ENCODE measurements around the gene KHDC1.
A peak's percentile ranks its signal among the peaks of the same experiment; 100 is the strongest.

Gene KHDC1

DNA sequence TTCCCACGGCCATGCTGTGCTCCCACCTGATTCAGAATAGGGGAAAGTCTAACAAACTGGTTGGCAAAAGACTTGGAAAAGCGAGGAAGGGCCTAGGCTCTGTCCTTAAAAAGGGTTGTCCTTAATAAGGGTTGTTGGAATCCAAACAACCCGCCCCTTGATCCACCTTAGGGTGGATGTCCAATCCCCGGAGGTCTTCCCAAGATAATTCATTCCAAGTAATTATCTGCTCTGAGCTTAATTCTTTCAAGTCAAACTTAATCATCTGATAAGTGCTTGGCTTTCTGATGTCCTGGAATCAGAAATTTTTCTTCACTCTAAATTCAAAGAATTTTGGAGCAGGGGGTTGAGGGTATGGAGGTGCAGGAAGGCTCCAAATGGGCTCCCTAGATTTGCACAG, 37.6 kb downstream of the KHDC1 start, which contains the start of gene KHDC1L (continued):
- TF ChIP-seq SALL2 (tag by site-specific recombination; IDR thresholded peaks at IDR 0.05; ENCODE audit: borderline replicate concordance) = no peak
- TF ChIP-seq, protein P1, sequence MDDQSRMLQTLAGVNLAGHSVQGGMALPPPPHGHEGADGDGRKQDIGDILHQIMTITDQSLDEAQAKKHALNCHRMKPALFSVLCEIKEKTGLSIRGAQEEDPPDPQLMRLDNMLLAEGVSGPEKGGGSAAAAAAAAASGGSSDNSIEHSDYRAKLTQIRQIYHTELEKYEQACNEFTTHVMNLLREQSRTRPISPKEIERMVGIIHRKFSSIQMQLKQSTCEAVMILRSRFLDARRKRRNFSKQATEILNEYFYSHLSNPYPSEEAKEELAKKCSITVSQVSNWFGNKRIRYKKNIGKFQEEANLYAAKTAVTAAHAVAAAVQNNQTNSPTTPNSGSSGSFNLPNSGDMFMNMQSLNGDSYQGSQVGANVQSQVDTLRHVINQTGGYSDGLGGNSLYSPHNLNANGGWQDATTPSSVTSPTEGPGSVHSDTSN (CRISPR knock-in tag; IDR thresholded peaks at IDR 0.05) = no peak
- TF ChIP-seq ZNF621 (tag by site-specific recombination; IDR thresholded peaks at IDR 0.05) = no peak
- TF ChIP-seq REPIN1 (tag by site-specific recombination; IDR thresholded peaks at IDR 0.05; ENCODE audit: low read depth) = no peak

DNA sequence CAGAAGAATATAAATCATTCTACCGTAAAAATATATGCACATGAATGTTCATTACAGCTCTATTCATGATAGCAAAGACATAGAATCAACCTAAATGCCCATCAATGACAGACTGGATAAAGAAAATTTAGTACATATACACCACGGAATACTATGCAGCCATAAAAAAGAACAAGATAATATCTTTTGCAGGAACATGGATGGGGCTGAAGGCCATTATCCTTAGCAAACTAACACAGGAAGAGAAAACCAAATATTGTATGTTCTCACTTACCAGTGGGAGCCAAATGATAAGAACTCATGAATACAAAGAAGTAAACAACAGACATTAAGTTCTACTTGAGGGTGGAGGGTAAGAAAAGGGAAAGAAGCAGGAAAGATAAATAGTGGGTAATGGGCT, 46.1 kb downstream of the KHDC1 start:
- H3K36me3 ChIP-seq (ENCODE audit: control insufficient read depth in 2 of 2, insufficient read depth in 1 of 2, low read length in 2 of 2) = no peaks in the 10 kb centered on the region; a peak in 1 of 3 replicates
- TF ChIP-seq KLF10 (tag by site-specific recombination; IDR thresholded peaks at IDR 0.05) (no peak), ZNF311 (tag by site-specific recombination; IDR thresholded peaks at IDR 0.05; ENCODE audit: borderline replicate concordance) (no peak), ZIC2 (tag by site-specific recombination; IDR thresholded peaks at IDR 0.05) (no peak), ZNF76 (tag by site-specific recombination; IDR thresholded peaks at IDR 0.05; ENCODE audit: borderline replicate concordance, low read depth) (no peak), GLI2 (tag by site-specific recombination; IDR thresholded peaks at IDR 0.05; ENCODE audit: borderline replicate concordance, low read depth) (no peak), ZNF423 (tag by site-specific recombination; IDR thresholded peaks at IDR 0.05) (no peak), ZNF146 (tag by site-specific recombination; IDR thresholded peaks at IDR 0.05) (peak; percentile 79)
- TF ChIP-seq, protein P2, sequence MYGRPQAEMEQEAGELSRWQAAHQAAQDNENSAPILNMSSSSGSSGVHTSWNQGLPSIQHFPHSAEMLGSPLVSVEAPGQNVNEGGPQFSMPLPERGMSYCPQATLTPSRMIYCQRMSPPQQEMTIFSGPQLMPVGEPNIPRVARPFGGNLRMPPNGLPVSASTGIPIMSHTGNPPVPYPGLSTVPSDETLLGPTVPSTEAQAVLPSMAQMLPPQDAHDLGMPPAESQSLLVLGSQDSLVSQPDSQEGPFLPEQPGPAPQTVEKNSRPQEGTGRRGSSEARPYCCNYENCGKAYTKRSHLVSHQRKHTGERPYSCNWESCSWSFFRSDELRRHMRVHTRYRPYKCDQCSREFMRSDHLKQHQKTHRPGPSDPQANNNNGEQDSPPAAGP (tag by site-specific recombination; IDR thresholded peaks at IDR 0.05) = no peak
- ChIA-PET CTCF (interaction anchor here (0.6 to 1.3 kb wide), 3 partner anchors 14 to 805 kb away, joined by 3 to 4 read pairs (median 4); no protein-coding TSS in a partner anchor), POLR2A (no interaction called here)
- no peak overlapping the region for H3K27ac ChIP-seq (ENCODE audit: extremely low read depth, low read depth, low read length)
- H3K9me3 ChIP-seq (ENCODE audit: control insufficient read depth, insufficient read depth, low read depth, low read length) = no peaks in the 10 kb centered on the region
- no peaks in the 10 kb centered on the region for H3K4me1 ChIP-seq (ENCODE audit: control insufficient read depth, insufficient read depth, low read length)
- no peak overlapping the region for H3K4me3 ChIP-seq (ENCODE audit: low read depth, low read length)

DNA sequence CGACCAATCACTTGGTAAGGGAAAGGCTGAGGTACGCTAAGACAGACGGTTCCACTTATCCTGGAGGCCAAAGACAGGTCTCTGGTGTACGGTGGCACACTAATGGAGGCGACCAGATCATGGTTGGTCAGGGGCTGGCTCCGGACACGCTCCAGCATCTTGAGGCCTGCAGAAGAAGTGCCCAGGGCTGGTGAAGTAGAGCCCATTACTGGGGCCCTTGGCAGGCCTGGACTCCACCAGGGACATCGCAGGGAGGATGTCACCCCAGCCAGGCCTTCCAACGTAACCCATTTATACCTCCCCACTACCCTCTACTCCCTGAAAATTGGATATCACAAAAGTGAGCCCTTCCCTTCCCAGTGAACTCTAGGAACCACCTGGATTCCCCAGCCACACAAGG, 53.9 kb downstream of the KHDC1 start:
- CTCF ChIA-PET = interaction anchor here (0.6 kb wide), 1 partner anchor 752 kb away, joined by 4 read pairs; no protein-coding TSS in a partner anchor
- Histone ChIP-seq H3K9me3 (ENCODE audit: control insufficient read depth, insufficient read depth, low read depth, low read length) (no peaks in the 10 kb centered on the region), H3K4me1 (ENCODE audit: control insufficient read depth, insufficient read depth, low read length) (no peaks in the 10 kb centered on the region), H3K4me3 (ENCODE audit: low read depth, low read length) (no peak overlapping the region), H3K36me3 (ENCODE audit: control insufficient read depth in 2 of 2, insufficient read depth in 1 of 2, low read length in 2 of 2) (no peaks in the 10 kb centered on the region), H3K27ac (ENCODE audit: extremely low read depth, low read depth, low read length) (no peak overlapping the region)
- POLR2A ChIA-PET = no interaction called here
- TF ChIP-seq SCRT1 (tag by site-specific recombination; IDR thresholded peaks at IDR 0.05; ENCODE audit: borderline replicate concordance) (no peak), ZNF366 (tag by site-specific recombination; conservative IDR thresholded peaks at IDR 0.05) (no peak), ZNF423 (tag by site-specific recombination; IDR thresholded peaks at IDR 0.05) (no peak)
- TF ChIP-seq, protein P3, sequence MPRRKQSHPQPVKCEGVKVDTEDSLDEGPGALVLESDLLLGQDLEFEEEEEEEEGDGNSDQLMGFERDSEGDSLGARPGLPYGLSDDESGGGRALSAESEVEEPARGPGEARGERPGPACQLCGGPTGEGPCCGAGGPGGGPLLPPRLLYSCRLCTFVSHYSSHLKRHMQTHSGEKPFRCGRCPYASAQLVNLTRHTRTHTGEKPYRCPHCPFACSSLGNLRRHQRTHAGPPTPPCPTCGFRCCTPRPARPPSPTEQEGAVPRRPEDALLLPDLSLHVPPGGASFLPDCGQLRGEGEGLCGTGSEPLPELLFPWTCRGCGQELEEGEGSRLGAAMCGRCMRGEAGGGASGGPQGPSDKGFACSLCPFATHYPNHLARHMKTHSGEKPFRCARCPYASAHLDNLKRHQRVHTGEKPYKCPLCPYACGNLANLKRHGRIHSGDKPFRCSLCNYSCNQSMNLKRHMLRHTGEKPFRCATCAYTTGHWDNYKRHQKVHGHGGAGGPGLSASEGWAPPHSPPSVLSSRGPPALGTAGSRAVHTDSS (tag by site-specific recombination; IDR thresholded peaks at IDR 0.05) = no peak

DNA sequence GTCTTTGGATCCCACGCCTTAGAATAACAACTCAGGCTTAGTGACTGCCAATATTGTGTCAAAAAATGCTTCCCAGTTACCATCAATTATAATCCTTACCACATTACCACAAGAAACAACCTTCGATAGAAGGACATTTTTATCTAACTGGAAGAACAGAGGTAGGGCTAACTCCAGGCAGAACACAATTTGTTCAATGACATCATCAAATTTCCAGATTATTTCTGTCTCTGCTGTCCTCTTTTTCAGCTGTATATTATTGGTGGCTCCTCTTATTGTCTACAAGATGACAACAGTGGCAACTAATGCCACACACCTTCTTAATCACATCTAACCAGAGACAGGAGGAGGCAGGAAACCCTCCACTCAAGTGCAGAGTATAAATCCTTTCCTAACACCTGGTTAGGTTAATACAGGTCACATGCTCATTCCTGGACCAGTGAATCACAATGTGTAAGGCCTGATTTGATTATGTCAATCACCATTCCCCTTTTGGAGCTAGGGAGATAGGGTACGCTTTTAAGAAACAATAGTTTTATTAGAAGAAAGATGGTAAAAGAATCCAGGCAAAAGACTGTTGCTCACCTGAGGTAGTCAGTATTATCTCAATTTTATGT, 55.7 kb downstream of the KHDC1 start:
- POLR2A ChIA-PET = interaction anchor here (0.6 kb wide), 1 partner anchor 21 kb away, joined by 3 read pairs; no protein-coding TSS in a partner anchor
- H3K4me1 ChIP-seq (ENCODE audit: control insufficient read depth, insufficient read depth, low read length) = no peaks in the 10 kb centered on the region
- no peaks in the 10 kb centered on the region for H3K9me3 ChIP-seq (ENCODE audit: control insufficient read depth, insufficient read depth, low read depth, low read length)
- no peak for TF ChIP-seq OSR2 (tag by site-specific recombination; IDR thresholded peaks at IDR 0.05)
- peak; percentile 30; the same call in 1 of the 2 replicates for TF ChIP-seq EGR2 (tag by site-specific recombination; IDR thresholded peaks at IDR 0.05; ENCODE audit: low read depth)
- TF ChIP-seq GLIS1 (tag by site-specific recombination; IDR thresholded peaks at IDR 0.05) = no peak
- no peak for TF ChIP-seq ZBTB8A (tag by site-specific recombination; IDR thresholded peaks at IDR 0.05)
- no peak for TF ChIP-seq ZBTB1 (tag by site-specific recombination; IDR thresholded peaks at IDR 0.05)
- TF ChIP-seq, protein P4, sequence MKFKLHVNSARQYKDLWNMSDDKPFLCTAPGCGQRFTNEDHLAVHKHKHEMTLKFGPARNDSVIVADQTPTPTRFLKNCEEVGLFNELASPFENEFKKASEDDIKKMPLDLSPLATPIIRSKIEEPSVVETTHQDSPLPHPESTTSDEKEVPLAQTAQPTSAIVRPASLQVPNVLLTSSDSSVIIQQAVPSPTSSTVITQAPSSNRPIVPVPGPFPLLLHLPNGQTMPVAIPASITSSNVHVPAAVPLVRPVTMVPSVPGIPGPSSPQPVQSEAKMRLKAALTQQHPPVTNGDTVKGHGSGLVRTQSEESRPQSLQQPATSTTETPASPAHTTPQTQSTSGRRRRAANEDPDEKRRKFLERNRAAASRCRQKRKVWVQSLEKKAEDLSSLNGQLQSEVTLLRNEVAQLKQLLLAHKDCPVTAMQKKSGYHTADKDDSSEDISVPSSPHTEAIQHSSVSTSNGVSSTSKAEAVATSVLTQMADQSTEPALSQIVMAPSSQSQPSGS (tag by site-specific recombination; IDR thresholded peaks at IDR 0.05; ENCODE audit: low read depth) = peak; percentile 57
- TF ChIP-seq ZSCAN30 (tag by site-specific recombination; IDR thresholded peaks at IDR 0.05) = no peak
- TF ChIP-seq ZFHX2 (tag by site-specific recombination; conservative IDR thresholded peaks at IDR 0.05) = peak; percentile 30; the same call in 1 of the 2 replicates
- H3K36me3 ChIP-seq (ENCODE audit: control insufficient read depth in 2 of 2, insufficient read depth in 1 of 2, low read length in 2 of 2) = no peaks in the 10 kb centered on the region
- H3K4me3 ChIP-seq (ENCODE audit: low read depth, low read length) = no peak overlapping the region
- no peak overlapping the region for H3K27ac ChIP-seq (ENCODE audit: extremely low read depth, low read depth, low read length)
- CTCF ChIA-PET = no interaction called here

All from HEK293 (cell line).